Measurements from ENCODE around the gene HMCES.
"Not testable (repeated sequence)": the region's sequence is repeated elsewhere in the genome, so short reads cannot be mapped to it uniquely, and the experiment has no call there.

HMCES gene

GRCh38 chr3:129323651-129324294 is 45.1 kb downstream of the HMCES start:
- FAIRE-seq: no peak

- FAIRE-seq: no peak
Measured at GRCh38 chr3:129324855-129325254, 46.2 kb downstream of the HMCES start.

GRCh38 chr3:129325383-129325782 is 46.7 kb downstream of the HMCES start:
- FAIRE-seq: no peak

- no peak for FAIRE-seq
Measured at GRCh38 chr3:129326138-129326537, 47.5 kb downstream of the HMCES start.

- FAIRE-seq: no peak
Measured at GRCh38 chr3:129326595-129326994, 47.9 kb downstream of the HMCES start.

GRCh38 chr3:129327510-129327909 is 48.8 kb downstream of the HMCES start:
- no peak for FAIRE-seq

- no peak for FAIRE-seq
Measured at GRCh38 chr3:129329858-129330257, 51.2 kb downstream of the HMCES start.

GRCh38 chr3:129330409-129330808 is 51.7 kb downstream of the HMCES start:
- FAIRE-seq: no peak

GRCh38 chr3:129333891-129334290 is 55.2 kb downstream of the HMCES start:
- no peak for FAIRE-seq

- FAIRE-seq: no peak
Measured at GRCh38 chr3:129336093-129336706, 57.5 kb downstream of the HMCES start.

GRCh38 chr3:129337719-129338118 is 59.0 kb downstream of the HMCES start:
- not testable (repeated sequence) for FAIRE-seq

- FAIRE-seq: not testable (repeated sequence)
Measured at GRCh38 chr3:129339186-129339585, 60.5 kb downstream of the HMCES start.

GRCh38 chr3:129339833-129340232 is 61.2 kb downstream of the HMCES start:
- not testable (repeated sequence) for FAIRE-seq

GRCh38 chr3:129341331-129342141 is 62.9 kb downstream of the HMCES start:
- no peak for FAIRE-seq

GRCh38 chr3:129343643-129344360 is 65.1 kb downstream of the HMCES start:
- no peak for FAIRE-seq

- FAIRE-seq: no peak
Measured at GRCh38 chr3:129344540-129345220, 66.0 kb downstream of the HMCES start.

GRCh38 chr3:129345281-129345680 is 66.6 kb downstream of the HMCES start:
- no peak for FAIRE-seq

GRCh38 chr3:129345971-129346370 is 67.3 kb downstream of the HMCES start:
- FAIRE-seq: no peak

GRCh38 chr3:129346695-129347457 is 68.2 kb downstream of the HMCES start:
- FAIRE-seq: no peak

GRCh38 chr3:129347458-129347845 is 68.8 kb downstream of the HMCES start:
- no peak for FAIRE-seq

- no peak for FAIRE-seq
Measured at GRCh38 chr3:129348734-129349133, 70.1 kb downstream of the HMCES start.

GRCh38 chr3:129349169-129349568 is 70.5 kb downstream of the HMCES start:
- FAIRE-seq: not testable (repeated sequence)
